GM18861 (cell line): ENCODE data around the gene NDUFS6.

ENCODE experiments used
- ATAC-seq: cut with Tn5 transposase; IDR thresholded peaks from one replicate; pipeline ENCODE4 v1.9.1; 2021; ENCODE audit not compliant: unreplicated experiment

NDUFS6 gene

DNA sequence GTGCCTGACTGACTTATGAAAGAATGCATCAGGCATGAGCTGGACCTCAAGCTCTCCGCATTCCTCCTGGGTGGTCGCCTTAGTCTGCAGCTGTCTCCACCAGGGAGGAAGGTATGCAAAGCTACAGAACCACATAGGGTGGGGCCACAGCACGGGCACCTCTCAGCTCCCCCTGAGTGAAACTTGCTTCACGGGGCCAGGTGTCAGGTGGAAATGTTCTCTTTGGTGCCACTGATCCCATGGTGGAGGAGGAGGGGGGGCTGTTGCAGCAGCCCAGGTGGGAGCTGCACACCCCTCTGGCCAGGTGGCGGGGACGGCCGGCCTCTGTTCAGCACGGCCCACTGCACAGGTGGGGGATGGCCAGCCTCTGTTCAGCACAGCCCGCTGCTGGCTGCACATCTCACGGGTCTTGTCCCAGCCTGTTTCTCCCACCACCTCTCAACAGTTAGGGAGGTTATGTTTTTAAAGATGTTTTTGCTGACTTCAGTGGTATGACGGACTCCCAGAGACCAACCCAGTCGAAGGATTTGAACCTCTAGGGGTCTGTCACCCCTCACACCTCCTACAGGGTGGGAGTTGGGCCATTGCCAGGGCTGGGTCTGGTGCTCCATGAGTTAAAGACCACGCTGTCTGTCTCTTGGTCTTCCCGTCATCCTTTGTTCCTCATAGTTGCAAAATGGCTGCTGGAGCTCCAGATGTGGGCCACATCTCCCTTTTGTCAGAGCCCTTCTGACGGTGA lies 35.9 kb upstream of the NDUFS6 start:
- no peak for ATAC-seq

DNA sequence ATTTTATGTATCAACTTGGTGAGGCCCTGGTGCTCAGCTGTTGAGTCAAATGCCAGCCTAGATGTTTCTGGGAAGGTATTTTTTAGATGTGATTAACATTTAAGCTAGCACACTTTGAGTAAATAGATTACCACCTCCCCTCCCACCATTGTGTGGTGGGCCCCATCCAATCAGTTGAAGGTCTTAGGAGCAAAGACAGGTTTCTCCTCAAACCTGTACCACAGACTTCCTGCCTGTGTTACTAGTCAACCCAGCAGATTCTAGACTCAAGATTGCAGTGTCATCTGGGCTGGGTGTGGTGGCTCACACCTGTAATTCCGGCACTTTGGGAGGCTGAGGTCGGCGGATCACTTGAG lies 35.3 kb upstream of the NDUFS6 start:
- no peak for ATAC-seq

DNA sequence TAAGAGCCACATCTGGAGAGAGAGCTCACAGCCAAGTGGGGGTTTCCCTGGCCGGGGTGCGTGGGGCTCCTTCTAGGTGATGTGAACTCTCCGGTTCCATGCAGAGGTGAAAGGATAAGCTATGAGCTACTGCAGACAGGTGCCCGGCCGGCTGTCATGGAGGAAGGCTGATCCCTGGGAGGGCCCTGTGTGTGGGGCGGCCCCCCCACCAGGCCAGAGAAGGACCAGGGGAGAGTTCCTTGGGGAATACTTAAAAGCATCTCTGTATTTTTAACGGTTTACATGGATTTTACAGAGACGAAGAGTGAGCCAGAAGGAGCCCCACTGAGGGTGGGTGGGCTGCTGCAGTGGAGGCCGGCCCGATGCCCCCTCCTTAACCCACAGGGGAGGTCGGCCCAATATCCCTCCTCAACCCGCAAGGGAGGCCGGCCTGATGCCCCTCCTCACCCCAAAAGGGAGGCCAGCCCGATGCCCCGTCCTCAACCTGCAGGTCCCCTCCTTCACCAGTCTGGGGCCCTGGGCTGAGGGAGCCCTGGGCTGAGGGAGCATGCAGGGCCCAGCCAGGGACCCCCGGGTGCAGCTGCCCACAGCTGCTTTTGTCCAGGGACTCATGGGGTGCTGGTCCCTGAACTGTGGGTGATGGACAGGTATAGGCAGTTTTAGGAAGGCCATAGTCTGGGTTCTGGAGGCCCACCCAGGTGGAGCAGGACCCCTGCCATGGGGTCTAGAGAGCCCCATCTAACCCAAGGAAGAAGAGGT lies 33.5 kb upstream of the NDUFS6 start:
- no peak for ATAC-seq

DNA sequence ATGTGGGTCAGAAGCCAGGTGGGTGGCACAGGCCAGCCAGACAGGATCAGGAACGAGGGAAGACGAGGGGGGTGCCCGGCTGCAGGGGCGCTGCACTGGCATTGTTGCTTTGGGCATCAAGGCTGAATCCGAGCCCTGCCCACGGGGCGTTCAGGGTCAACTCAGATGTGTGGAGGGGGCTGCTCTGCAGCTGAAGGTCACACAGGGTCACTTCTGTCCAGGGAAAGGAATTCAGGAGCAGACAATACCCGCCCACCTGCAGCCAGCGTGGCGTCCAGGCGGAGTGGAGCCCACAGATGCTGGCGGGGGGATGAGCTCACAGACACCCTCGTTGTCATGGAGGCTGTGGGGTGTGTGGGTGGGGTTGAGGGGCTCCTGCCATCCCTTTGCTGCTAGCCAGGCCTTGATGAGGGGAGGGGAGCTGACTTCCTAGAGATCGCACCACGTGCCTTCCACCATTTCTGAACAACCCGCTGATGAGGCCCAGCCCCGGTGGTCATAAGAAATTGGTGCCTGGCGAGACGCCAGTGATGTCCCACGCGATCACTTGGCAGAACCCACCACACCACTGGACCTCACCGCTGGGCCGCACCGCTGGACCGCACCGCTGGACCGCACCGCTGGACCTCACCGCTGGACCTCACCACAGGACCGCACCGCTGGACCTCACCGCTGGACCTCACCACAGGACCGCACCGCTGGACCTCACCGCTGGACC lies 32.8 kb upstream of the NDUFS6 start:
- ATAC-seq = no peak

DNA sequence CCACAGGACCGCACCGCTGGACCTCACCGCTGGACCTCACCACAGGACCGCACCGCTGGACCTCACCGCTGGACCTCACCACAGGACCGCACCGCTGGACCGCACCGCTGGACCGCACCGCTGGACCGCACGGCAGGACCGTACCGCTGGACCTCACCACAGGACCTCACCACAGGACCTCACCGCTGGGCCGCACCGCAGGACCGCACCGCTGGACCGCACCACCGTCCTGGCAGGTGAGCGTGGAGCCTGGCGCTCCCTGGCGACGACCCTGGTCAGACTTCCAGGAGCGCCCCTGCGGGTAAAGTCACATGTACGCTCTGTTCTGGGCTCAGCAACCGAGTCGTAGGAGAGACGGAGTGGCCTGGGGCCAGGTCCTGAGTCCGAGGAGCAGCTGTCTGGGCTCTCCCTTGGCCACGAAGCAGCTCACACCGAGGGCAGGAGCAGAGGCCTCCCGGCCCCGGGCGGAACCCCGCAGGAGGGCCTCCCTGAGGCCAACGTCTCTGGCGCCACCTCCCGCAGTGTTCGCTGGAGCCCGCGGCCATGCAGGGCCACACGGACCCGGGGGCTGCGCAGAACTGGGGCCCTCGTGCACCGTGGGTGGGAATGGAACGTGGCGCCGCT lies 32.1 kb upstream of the NDUFS6 start:
- no peak for ATAC-seq

DNA sequence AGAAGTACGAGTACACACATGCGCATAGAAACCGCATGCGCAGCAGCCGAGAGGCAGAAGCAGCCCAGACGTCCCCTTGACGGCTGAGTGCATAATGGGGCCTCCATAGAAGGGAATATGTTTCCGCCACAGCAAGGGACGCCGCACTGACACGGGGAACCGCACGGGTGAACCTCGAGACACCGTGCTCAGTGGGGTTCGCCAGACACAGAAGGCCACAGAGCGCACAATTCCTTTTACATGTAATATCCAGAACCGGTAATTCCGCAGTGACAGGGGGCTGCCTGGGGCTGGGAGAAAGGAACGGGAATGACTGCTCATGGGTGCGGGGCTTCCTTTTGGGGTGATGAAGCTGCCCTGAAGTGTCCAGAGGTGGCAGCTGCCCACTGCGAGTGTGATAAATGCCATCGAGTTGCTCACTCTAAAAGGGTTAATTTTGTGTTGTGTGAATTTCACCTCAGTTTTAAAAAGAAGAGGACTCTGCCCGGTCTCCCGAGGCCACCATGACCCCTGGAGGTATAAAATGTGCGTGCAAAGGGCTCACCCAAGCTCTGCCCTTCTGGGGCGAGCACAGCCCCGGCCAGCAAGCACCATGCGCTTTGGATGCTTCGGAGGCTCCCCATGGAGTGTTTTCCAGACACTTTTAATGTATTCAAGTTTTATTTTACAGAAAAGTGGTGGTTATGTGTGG lies 31.3 kb upstream of the NDUFS6 start:
- ATAC-seq = no peak

GRCh38 chr5:1770443-1770802 lies 30.8 kb upstream of the NDUFS6 start:
- no peak for ATAC-seq

DNA sequence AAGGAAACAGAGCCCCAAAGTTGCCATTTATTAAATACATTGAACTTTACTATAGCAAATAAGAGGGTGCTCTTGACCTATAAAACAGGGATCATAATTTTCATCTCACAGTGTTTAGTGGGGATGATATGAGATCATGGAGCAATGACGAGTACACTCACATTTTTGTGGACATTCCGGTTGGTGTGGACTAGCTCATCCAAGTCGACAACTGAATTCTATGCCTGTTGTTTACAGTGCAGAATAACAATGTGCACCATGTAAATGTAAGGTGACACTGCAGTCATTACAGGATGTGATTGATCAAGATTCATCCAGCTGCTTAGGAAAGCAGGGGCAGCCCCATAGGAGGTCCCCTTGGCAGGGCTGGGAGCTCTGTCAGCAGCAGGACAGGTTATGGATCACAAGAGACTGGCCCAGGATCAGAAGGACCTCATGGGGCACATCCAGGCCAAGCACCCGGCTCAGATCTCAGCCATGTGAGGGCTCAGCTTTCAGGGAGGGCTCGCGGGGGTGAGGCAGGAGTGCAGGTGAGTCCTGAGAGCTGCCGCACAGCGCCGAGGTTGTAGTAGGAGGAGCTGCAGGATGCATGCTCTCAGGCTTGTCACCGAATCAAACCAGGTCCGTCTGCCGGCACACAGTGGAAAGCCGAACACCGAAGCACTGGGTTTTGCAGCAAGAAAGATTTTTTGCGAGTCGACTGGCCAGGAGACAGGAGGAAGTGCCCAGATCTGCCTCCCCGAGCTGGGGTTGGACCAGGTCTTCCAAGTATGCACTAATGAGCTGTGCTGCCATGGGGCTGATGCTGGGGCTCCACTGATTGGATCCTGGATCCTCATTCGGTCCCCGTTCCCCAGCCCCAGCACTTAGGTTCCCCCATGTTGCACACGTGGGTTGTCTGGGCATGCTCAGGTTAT lies 29.8 kb upstream of the NDUFS6 start:
- ATAC-seq = no peak

DNA sequence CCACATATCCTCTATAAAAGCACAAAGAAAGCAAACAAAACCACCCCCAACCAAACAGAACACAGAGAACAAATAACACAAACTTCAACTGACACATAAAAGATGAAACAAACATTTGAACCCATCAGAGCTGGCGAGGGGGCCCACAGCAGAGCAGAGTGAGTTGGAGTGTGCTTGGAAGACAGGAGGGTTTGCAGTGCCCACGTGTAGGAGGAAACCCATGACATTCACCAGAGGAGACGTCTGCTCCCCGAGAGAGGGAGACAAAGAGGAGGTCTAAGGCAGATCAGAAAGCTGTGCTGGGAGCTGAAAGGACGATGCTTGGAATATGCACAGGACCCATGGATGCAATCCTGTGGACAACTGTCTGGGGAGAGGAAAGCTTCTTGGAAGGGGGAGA lies 28.6 kb upstream of the NDUFS6 start:
- ATAC-seq = peak; percentile 70

DNA sequence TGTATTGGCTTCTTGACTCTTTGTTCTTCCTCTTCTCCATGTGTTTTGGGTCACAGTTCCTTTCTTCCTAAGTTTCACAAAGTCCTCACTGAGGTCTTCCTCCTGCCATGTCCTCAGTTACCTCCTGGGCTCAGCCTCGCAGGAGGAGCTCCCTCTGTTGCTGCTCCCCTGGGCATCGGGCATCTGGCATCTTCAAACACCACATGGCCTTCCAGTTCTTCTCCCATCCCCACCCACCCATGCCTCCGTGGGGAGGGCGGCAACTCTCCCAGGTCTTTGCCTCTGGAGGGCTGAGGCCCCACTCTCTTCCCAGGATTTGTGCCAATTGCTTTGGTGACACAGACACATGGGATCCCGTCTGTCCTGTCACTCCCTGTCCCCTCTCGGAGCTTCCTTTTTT lies 24.4 kb upstream of the NDUFS6 start:
- ATAC-seq = no peak

GRCh38 chr5:1777281-1778137 lies 23.7 kb upstream of the NDUFS6 start:
- no peak for ATAC-seq

DNA sequence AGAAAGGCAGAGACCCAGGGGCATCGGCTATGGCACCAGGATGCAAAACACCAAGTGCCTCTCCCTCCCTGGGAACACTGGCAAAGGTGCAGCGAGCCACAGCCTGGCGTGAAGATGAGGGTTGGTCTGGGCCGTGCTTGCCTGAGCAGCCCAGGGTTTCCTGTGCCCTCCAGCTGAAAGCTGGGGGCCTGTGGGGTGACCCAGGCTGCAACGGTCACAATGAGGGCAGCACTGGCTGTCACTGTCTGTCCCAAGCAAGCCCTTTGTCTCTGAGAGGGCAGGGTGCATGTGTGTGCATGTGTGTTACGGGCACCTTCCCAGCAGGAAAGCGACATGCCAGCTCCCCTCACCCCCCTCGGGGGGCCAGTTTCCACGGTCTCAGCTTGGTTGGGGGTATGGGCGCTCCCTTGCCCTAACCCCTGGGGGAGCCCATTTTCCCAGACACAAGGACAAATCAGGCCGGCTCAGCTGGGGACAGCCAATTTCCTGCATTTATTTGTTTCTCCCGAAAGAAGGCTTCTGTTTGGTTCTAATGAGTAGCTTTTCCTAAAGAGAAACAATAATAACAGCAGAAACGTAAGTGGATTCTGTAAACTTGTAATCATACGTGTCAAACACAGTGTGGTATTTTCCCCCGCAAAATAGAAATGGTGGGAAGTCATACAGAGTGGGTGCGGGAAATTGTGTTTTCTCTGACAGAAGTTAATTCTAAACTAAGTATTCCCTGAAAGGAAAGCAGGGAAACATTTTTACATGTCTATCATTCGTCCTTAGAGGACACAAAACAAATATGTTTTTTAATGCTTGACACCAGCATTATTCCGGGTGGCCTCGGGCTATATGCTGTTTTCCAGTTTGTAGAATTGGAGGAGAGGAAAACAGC lies 22.8 kb upstream of the NDUFS6 start:
- ATAC-seq = no peak

DNA sequence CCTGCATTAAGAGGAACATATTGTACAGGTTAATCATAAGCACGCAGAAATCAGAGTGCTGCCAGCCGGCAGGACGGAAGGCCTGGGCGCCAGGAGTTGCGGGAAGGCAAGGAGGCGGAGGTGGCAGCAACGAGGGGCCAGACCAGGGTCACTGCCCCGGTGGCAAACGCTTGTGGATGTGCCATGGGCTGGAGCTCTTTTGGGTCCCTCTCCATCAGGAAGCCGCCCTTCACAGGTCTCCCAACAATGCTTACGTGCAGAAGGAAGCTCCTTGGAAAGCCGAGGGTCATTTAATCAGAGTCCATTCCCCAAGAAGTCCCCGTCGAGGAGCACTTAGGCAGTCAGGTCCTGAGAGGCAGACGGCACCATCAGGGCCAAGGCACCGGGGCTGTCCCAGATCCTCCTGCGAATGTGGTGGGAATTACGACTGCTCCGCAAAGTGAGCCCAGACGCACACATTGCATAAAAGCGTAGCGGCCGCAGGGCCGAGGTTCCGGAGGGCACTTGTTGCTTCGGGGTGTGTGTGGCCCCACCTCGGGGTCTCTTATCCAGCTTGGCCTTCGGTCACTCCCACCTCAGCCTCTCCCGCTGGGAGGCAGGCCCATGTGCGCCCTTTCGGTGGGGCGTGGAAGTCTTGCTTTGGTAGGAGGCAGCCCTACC lies 22.1 kb upstream of the NDUFS6 start:
- no peak for ATAC-seq

- ATAC-seq = no peak
These were observed 21.2 kb upstream of the NDUFS6 start for GRCh38 chr5:1779782-1780613.

DNA sequence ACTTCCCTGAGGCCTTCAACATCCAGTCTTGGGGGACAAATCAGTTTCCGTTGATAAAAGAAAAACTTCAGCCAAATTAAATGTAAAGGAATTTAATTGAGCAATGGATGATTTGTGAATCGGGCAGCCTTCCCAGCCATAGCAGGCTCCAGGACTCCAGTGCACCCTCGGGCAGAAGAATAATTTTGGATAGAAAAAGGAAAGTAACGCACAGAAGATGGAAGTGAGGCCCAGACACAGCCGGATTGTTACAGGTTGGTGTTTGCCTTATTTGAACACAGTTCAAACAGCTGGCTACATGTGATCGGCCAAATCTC lies 20.6 kb upstream of the NDUFS6 start:
- no peak for ATAC-seq

DNA sequence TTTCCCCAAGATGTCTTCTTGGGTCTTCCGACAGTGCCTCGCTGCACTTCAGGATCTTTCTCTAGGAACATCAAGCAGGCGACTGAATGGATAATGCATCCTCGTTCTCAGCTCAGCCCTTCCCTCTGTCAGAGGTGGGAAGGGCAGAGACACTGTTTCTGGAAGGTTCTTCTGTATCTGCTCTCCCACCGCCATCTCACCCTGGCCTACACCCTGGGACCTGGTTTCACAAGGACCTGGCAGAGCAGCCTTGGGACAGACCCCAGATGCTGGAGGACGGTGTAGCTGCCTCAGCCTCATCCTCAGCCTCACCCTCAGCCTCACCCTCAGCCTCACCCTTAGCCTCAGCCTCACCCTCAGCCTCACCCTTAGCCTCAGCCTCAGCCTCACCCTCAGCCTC lies 20.1 kb upstream of the NDUFS6 start:
- no peak for ATAC-seq
